ENCODE results near the gene EYA2. TPM values are rescaled to one million over a fixed set of nuclear protein-coding genes. Genes with fewer than 3 reads are reported as not detected.

The EYA2 gene
- total RNA-seq, 6 experiments from 2014 or later, result 0.14 to 0.51 (median 0.28) TPM; not detected in 1

GRCh38 chr20:47137231-47137870 lies 242.7 kb downstream of the EYA2 start:
- DNase-seq, result peak; percentile 37
- no peak overlapping the region for H3K4me3 Mint-ChIP-seq
- no peak for TF ChIP-seq CTCF (IDR thresholded peaks at IDR 0.05)
- H3K27ac Mint-ChIP-seq, result peak overlapping the region; percentile 51
- no peaks in the 10 kb centered on the region for H3K27me3 Mint-ChIP-seq (ENCODE audit: insufficient read depth)
- peaks cover 4% of the 10 kb centered on the region; the same call in 1 of the 2 replicates for H3K36me3 Mint-ChIP-seq (ENCODE audit: low read depth)
- H3K4me1 Mint-ChIP-seq (ENCODE audit: low read depth), result peaks cover 52% of the 10 kb centered on the region
- no peaks in the 10 kb centered on the region for H3K9me3 Mint-ChIP-seq

GRCh38 chr20:47139934-47140535 lies 245.4 kb downstream of the EYA2 start:
- Mint-ChIP-seq H3K36me3 (ENCODE audit: low read depth) (peaks cover 4% of the 10 kb centered on the region; the same call in 1 of the 2 replicates), H3K9me3 (no peaks in the 10 kb centered on the region), H3K27ac (no peak overlapping the region), H3K4me1 (ENCODE audit: low read depth) (peaks cover 35% of the 10 kb centered on the region), H3K4me3 (no peak overlapping the region), H3K27me3 (ENCODE audit: insufficient read depth) (0 out of 2 replicates have a peak, but pooled peaks cover 3% of the 10 kb centered on the region)
- no peak for DNase-seq
- TF ChIP-seq CTCF (IDR thresholded peaks at IDR 0.05), result no peak

GRCh38 chr20:47141350-47141921 lies 246.8 kb downstream of the EYA2 start:
- Mint-ChIP-seq H3K9me3 (no peaks in the 10 kb centered on the region), H3K27ac (no peak overlapping the region), H3K27me3 (ENCODE audit: insufficient read depth) (peaks cover 3% of the 10 kb centered on the region; the same call in 1 of the 2 replicates), H3K4me3 (no peak overlapping the region), H3K4me1 (ENCODE audit: low read depth) (peaks cover 38% of the 10 kb centered on the region), H3K36me3 (ENCODE audit: low read depth) (peaks cover 4% of the 10 kb centered on the region; the same call in 1 of the 2 replicates)
- no peak for TF ChIP-seq CTCF (IDR thresholded peaks at IDR 0.05)
- DNase-seq, result no peak

- TF ChIP-seq CTCF (IDR thresholded peaks at IDR 0.05), result no peak
- Mint-ChIP-seq H3K27me3 (ENCODE audit: insufficient read depth) (peaks cover 3% of the 10 kb centered on the region; the same call in 1 of the 2 replicates), H3K4me1 (ENCODE audit: low read depth) (peaks cover 38% of the 10 kb centered on the region), H3K4me3 (no peak overlapping the region), H3K9me3 (no peaks in the 10 kb centered on the region), H3K36me3 (ENCODE audit: low read depth) (peaks cover 4% of the 10 kb centered on the region; the same call in 1 of the 2 replicates), H3K27ac (no peak overlapping the region)
- no peak for DNase-seq
Observed at GRCh38 chr20:47141941-47142773, 247.5 kb downstream of the EYA2 start.

- Mint-ChIP-seq H3K27me3 (ENCODE audit: insufficient read depth) (peaks cover 3% of the 10 kb centered on the region; the same call in 1 of the 2 replicates), H3K27ac (no peak overlapping the region), H3K4me3 (no peak overlapping the region), H3K9me3 (no peaks in the 10 kb centered on the region), H3K36me3 (ENCODE audit: low read depth) (peaks cover 4% of the 10 kb centered on the region; the same call in 1 of the 2 replicates), H3K4me1 (ENCODE audit: low read depth) (peaks cover 37% of the 10 kb centered on the region)
- no peak for DNase-seq
- TF ChIP-seq CTCF (IDR thresholded peaks at IDR 0.05), result no peak
Observed at GRCh38 chr20:47142774-47143170, 248.1 kb downstream of the EYA2 start.
